Smooth muscle cell (in vitro differentiated cells): ENCODE results near the gene STEAP3. TPM values are rescaled to one million over a fixed set of nuclear protein-coding genes. Genes with fewer than 3 reads are reported as not detected.

ENCODE experiments used
- DNase-seq: peaks from one replicate; lab custom pipeline; 2025; ENCODE audit not compliant: unreplicated experiment; lab: John Stamatoyannopoulos, UW
- H2AFZ ChIP-seq: fragments of 200-600 bp; sonication (generic); 2 replicates; pipeline ENCODE4 v1.6.0; 2016; ENCODE audit warnings: antibody characterized with exemption, low read depth, mild to moderate bottlenecking
- H3F3A ChIP-seq: fragments of 200-600 bp; sonication (generic); 2 replicates; pipeline ENCODE4 v1.6.0; 2017; ENCODE audit warnings: antibody characterized with exemption, low read depth
- H3K27ac ChIP-seq: fragments of 200-600 bp; sonication (generic); 2 replicates; pipeline ENCODE4 v1.5.1; 2016; ENCODE audit warnings: low read depth, mild to moderate bottlenecking
- H3K27me3 ChIP-seq: fragments of 200-600 bp; sonication (generic); 2 replicates; pipeline ENCODE4 v1.6.1; 2016; ENCODE audit warnings: low read depth, mild to moderate bottlenecking
- H3K36me3 ChIP-seq: fragments of 200-600 bp; sonication (generic); 2 replicates; pipeline ENCODE4 v1.5.1; 2016; ENCODE audit warnings: low read depth
- H3K4me1 ChIP-seq: fragments of 200-600 bp; sonication (generic); 2 replicates; pipeline ENCODE4 v1.5.1; 2016; ENCODE audit warnings: low read depth
- H3K4me2 ChIP-seq: fragments of 200-600 bp; sonication (generic); 2 replicates; pipeline ENCODE4 v1.6.0; 2016; ENCODE audit warnings: mild to moderate bottlenecking
- H3K4me3 ChIP-seq: fragments of 200-600 bp; sonication (generic); 2 replicates; pipeline ENCODE4 v1.5.1; 2016; ENCODE audit warnings: mild to moderate bottlenecking
- H3K79me2 ChIP-seq: fragments of 200-600 bp; sonication (generic); 2 replicates; pipeline ENCODE4 v1.6.0; 2016; ENCODE audit warnings: low read depth, mild to moderate bottlenecking
- H3K9ac ChIP-seq: fragments of 200-600 bp; sonication (generic); 2 replicates; pipeline ENCODE4 v1.6.0; 2016; ENCODE audit warnings: low read depth
- H3K9me3 ChIP-seq: fragments of 200-600 bp; sonication (generic); replicated peaks from 2 replicates; pipeline ENCODE4 v1.5.1; 2016; ENCODE audit warnings: low read depth
- H4K20me1 ChIP-seq: fragments of 200-600 bp; sonication (generic); 2 replicates; pipeline ENCODE4 v1.6.0; 2016; ENCODE audit warnings: low read depth
- CTCF ChIP-seq: fragments of 200-600 bp; sonication (generic); IDR thresholded peaks from 2 replicates; pipeline ENCODE4 v1.5.1; 2017; ENCODE audit warnings: borderline replicate concordance, mild to moderate bottlenecking, antibody characterized with exemption; ENCODE audit not compliant: insufficient read depth, poor library complexity, severe bottlenecking
- WGBS: methylation state at CpG from one replicate; pipeline ENCODE4 v1.1.7; 2016; ENCODE audit warnings: low lambda C conversion rate; 5-methylcytosine and 5-hydroxymethylcytosine counted together
- polyA plus RNA-seq: library from polyadenylated mRNA; unstranded; fragments of >200 nt; fragmentation: Nextera tagmentation; extraction: Ambion mirVana; gene quantifications from 2 replicates; pipeline ENCODE4 v1.2.1, GENCODE V29; 2016
- total RNA-seq: library from RNA; depleted of rRNA; stranded (reverse); fragments of >200 nt; gene quantifications from 2 replicates; pipeline ENCODE4 v1.2.3, GENCODE V29; 2014

STEAP3 gene
- total and polyA plus RNA-seq, 2 experiments from 2014 or later = 0.87 to 2.9 TPM

DNA sequence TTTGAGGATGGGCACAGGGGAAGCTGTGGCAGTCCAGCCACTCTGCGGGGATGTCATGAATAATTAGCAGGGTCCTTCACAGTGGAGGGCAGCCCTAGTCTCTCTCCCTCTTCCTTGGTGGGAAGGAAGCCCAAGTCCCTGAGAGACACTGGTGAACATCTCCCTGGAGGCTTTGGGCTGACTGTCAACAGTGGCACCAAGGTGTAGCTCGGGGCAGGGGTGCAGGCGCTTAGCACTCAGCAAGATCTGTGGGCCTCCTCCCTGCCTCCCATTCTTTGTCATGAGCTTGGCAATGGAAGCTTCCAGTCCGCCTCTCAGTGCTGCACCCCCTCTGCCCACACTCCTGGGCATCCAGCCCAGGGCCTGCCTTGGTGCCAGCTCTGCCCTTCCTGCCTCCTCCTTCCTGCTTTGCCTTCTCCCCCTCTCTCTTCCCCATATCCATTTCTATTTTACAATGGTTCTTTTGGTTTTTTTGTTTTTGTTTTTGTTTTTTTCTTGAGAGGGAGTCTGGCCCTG is 59.4 kb downstream of the STEAP3 start:
- Histone ChIP-seq H2AFZ (no peak overlapping the region), H3K36me3 (no peaks in the 10 kb centered on the region), H3K27me3 (no peaks in the 10 kb centered on the region), H3K4me1 (no peaks in the 10 kb centered on the region), H3F3A (no peaks in the 10 kb centered on the region), H3K79me2 (no peaks in the 10 kb centered on the region), H3K9me3 (no peaks in the 10 kb centered on the region), H3K4me3 (no peak overlapping the region), H3K9ac (no peak overlapping the region), H4K20me1 (no peaks in the 10 kb centered on the region), H3K4me2 (no peak overlapping the region), H3K27ac (no peak overlapping the region)
- 97% methylated on average over 4 of the region's 4 CpGs for WGBS
- TF ChIP-seq CTCF = no peak
- no peak for DNase-seq

GRCh38 chr2:119283873-119284331 is 60.3 kb downstream of the STEAP3 start:
- Histone ChIP-seq H3K27ac (no peak overlapping the region), H2AFZ (no peak overlapping the region)
- no peak for DNase-seq

GRCh38 chr2:119286661-119287060 is 63.0 kb downstream of the STEAP3 start:
- DNase-seq = no peak
- Histone ChIP-seq H4K20me1 (no peaks in the 10 kb centered on the region), H3K4me3 (no peak overlapping the region), H3K9me3 (no peaks in the 10 kb centered on the region), H3K36me3 (no peaks in the 10 kb centered on the region), H3K4me1 (no peaks in the 10 kb centered on the region), H2AFZ (no peak overlapping the region), H3K27me3 (no peaks in the 10 kb centered on the region), H3F3A (no peaks in the 10 kb centered on the region), H3K79me2 (no peaks in the 10 kb centered on the region), H3K4me2 (no peak overlapping the region), H3K27ac (no peak overlapping the region), H3K9ac (no peak overlapping the region)
- 92% methylated on average over 8 of the region's 8 CpGs for WGBS
- no peak for TF ChIP-seq CTCF

More at GRCh38 chr2:119283873-119284331, 60.3 kb downstream of the STEAP3 start:
- no peaks in the 10 kb centered on the region for H4K20me1 ChIP-seq
- WGBS = 74% methylated on average over 10 of the region's 10 CpGs
- H3F3A ChIP-seq = no peaks in the 10 kb centered on the region
- H3K79me2 ChIP-seq = no peaks in the 10 kb centered on the region
- H3K36me3 ChIP-seq = no peaks in the 10 kb centered on the region
- no peaks in the 10 kb centered on the region for H3K27me3 ChIP-seq
- no peaks in the 10 kb centered on the region for H3K9me3 ChIP-seq
- H3K4me3 ChIP-seq = no peak overlapping the region
- no peaks in the 10 kb centered on the region for H3K4me1 ChIP-seq
- TF ChIP-seq CTCF = no peak
- H3K9ac ChIP-seq = no peak overlapping the region
- H3K4me2 ChIP-seq = no peak overlapping the region

DNA sequence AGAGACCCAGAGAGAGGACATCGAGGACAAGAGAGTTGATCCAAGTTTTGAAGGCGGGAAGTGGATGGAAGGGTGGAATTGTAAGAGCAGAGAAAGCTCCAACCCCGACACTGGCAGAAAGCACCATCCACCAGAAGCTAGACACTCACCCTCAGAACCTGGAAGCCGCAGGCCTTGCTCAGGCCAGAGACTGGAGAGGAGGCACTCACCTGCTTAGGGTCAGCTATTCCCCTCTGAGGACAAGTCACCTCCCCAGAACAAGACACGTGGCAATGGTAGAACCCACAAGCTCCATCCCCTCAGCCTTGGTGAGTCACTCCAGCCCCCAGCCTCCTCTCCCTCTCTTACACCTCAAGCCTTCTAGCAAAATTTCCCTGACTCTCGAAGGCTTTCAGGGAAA is 64.9 kb downstream of the STEAP3 start:
- no peaks in the 10 kb centered on the region for H3K79me2 ChIP-seq
- 90% methylated on average over 6 of the region's 6 CpGs for WGBS
- H4K20me1 ChIP-seq = no peaks in the 10 kb centered on the region
- H3K36me3 ChIP-seq = no peaks in the 10 kb centered on the region
- H3K27ac ChIP-seq = no peak overlapping the region
- H3K9ac ChIP-seq = no peak overlapping the region
- H3K27me3 ChIP-seq = no peaks in the 10 kb centered on the region
- no peaks in the 10 kb centered on the region for H3K9me3 ChIP-seq
- no peaks in the 10 kb centered on the region for H3F3A ChIP-seq
- DNase-seq = no peak
- no peak overlapping the region for H2AFZ ChIP-seq
- no peak overlapping the region for H3K4me2 ChIP-seq
- TF ChIP-seq CTCF = no peak
- no peak overlapping the region for H3K4me3 ChIP-seq
- H3K4me1 ChIP-seq = no peaks in the 10 kb centered on the region
